ENCODE measurements around the gene CDH4. TPM values are rescaled to one million over a fixed set of nuclear protein-coding genes. Genes with fewer than 3 reads are reported as not detected.
"Not testable (repeated sequence)": the region's sequence is repeated elsewhere in the genome, so short reads cannot be mapped to it uniquely, and the experiment has no call there.

The CDH4 gene
- total RNA-seq, 1 donor from 2014 or later, result 8.3 TPM

- Mint-ChIP-seq H3K36me3 (peaks cover 14% of the 10 kb centered on the region), H3K27me3 (no peaks in the 10 kb centered on the region), H3K4me3 (no peak overlapping the region), H3K9me3 (no peaks in the 10 kb centered on the region), H3K27ac (no peak overlapping the region), H3K4me1 (ENCODE audit: unreplicated experiment) (no peaks in the 10 kb centered on the region)
- no peak for TF ChIP-seq CTCF (conservative IDR thresholded peaks at IDR 0.05)
- no peak for DNase-seq (ENCODE audit: extremely low spot score, unreplicated experiment)
Measured at GRCh38 chr20:61969806-61970205, 717.7 kb downstream of the CDH4 start.

DNA sequence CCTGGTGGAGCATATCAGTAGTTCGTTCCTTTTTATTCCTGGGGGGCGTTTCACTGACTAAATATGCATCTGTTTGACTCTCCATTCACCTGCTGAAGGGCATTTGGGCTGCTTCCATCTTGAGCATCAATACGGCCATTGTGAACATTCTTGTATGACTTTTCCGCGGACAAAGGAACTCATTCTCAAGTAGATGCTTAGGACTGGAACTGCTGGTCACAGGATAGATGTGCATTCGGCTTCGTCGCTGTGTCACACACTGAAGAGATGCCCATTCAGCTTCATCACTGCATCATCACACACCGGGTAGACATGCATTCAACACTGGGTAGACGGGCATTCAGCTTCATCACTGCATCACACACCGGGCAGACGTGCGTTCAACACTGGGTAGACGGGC, 718.3 kb downstream of the CDH4 start:
- no peak for TF ChIP-seq CTCF (conservative IDR thresholded peaks at IDR 0.05)
- H3K4me3 Mint-ChIP-seq, result no peak overlapping the region
- H3K36me3 Mint-ChIP-seq, result peaks cover 14% of the 10 kb centered on the region
- no peaks in the 10 kb centered on the region for H3K9me3 Mint-ChIP-seq
- no peaks in the 10 kb centered on the region for H3K4me1 Mint-ChIP-seq (ENCODE audit: unreplicated experiment)
- H3K27me3 Mint-ChIP-seq, result no peaks in the 10 kb centered on the region
- H3K27ac Mint-ChIP-seq, result no peak overlapping the region
- no peak for DNase-seq (ENCODE audit: extremely low spot score, unreplicated experiment)

DNA sequence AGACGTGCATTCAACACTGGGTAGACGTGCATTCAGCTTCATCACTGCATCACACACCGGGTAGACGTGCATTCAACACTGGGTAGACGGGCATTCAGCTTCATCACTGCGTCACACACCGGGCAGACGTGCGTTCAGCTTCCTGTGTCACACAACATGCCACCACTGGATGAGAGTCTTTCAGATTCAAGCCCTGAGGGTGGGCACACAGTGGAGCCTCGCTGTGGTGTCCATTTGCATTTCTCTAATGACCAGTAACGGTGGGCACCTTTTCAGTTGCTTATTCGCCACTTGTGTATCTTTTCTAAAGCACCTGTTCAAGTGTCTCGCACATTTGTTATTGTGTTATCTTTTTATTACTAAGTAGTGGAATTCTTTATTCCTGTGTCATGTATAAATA, 719.5 kb downstream of the CDH4 start:
- not testable (repeated sequence) for H3K27me3 Mint-ChIP-seq; H3K9me3 Mint-ChIP-seq; H3K27ac Mint-ChIP-seq; H3K4me3 Mint-ChIP-seq; H3K4me1 Mint-ChIP-seq (ENCODE audit: unreplicated experiment); DNase-seq (ENCODE audit: extremely low spot score, unreplicated experiment)
- H3K36me3 Mint-ChIP-seq, result peaks cover 14% of the 10 kb centered on the region

- no peaks in the 10 kb centered on the region for H3K9me3 Mint-ChIP-seq
- H3K4me3 Mint-ChIP-seq, result no peak overlapping the region
- peaks cover 19% of the 10 kb centered on the region for H3K36me3 Mint-ChIP-seq
- DNase-seq (ENCODE audit: extremely low spot score, unreplicated experiment), result no peak
- H3K4me1 Mint-ChIP-seq (ENCODE audit: unreplicated experiment), result no peaks in the 10 kb centered on the region
- TF ChIP-seq CTCF (conservative IDR thresholded peaks at IDR 0.05), result no peak
- H3K27ac Mint-ChIP-seq, result no peak overlapping the region
- no peaks in the 10 kb centered on the region for H3K27me3 Mint-ChIP-seq
Measured at GRCh38 chr20:61972636-61973508, 720.8 kb downstream of the CDH4 start.

GRCh38 chr20:61973515-61974356, 721.7 kb downstream of the CDH4 start:
- H3K9me3 Mint-ChIP-seq, result no peaks in the 10 kb centered on the region
- H3K4me1 Mint-ChIP-seq (ENCODE audit: unreplicated experiment), result no peaks in the 10 kb centered on the region
- TF ChIP-seq CTCF (conservative IDR thresholded peaks at IDR 0.05), result no peak
- DNase-seq (ENCODE audit: extremely low spot score, unreplicated experiment), result no peak
- H3K27ac Mint-ChIP-seq, result no peak overlapping the region
- no peaks in the 10 kb centered on the region for H3K27me3 Mint-ChIP-seq
- H3K36me3 Mint-ChIP-seq, result peaks cover 19% of the 10 kb centered on the region
- no peak overlapping the region for H3K4me3 Mint-ChIP-seq

DNA sequence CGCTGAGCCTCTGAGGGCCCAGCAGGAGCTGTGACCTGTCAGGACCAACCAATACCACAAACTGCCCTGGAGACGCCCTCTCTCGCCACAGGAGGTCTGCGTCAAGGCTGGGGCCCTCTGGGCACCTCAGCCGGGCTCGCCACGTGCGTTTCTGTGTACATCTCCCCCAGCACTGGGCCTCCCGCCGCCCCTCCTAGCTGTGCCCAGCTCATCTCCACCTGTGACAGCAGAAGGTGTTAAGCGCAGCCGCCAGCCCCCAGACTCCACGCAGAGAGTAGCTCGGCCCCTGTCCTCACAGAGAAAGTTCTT, 722.2 kb downstream of the CDH4 start:
- Mint-ChIP-seq H3K27me3 (no peaks in the 10 kb centered on the region), H3K9me3 (no peaks in the 10 kb centered on the region), H3K4me1 (ENCODE audit: unreplicated experiment) (no peaks in the 10 kb centered on the region), H3K27ac (no peak overlapping the region), H3K4me3 (no peak overlapping the region), H3K36me3 (peaks cover 19% of the 10 kb centered on the region)
- DNase-seq (ENCODE audit: extremely low spot score, unreplicated experiment), result no peak
- no peak for TF ChIP-seq CTCF (conservative IDR thresholded peaks at IDR 0.05)
